AG04450 (cell line): ENCODE measurements around the gene HEMK1. TPM values are rescaled to one million over a fixed set of nuclear protein-coding genes. Genes with fewer than 3 reads are reported as not detected.

Experiments
- CTCF ChIA-PET: fragments of 300-600, 350-600 bp; formaldehyde crosslinking; extraction: SDS; loops from one replicate; lab custom pipeline; 2022; ENCODE audit warnings: antibody characterized with exemption, inconsistent platforms; lab: Charles Lee
- POLR2A ChIA-PET: fragments of 350-600 bp; formaldehyde crosslinking; extraction: SDS; loops from one replicate; lab custom pipeline; 2021; ENCODE audit warnings: antibody characterized with exemption, inconsistent platforms; lab: Yijun Ruan, JAX
- DNase-seq: peaks from one replicate; pipeline ENCODE4 v3.0.0-alpha.2; 2011; ENCODE audit warnings: low read depth, low spot score
- H3K27ac ChIP-seq: one replicate; pipeline ENCODE4 v1.5.1; 2012; ENCODE audit warnings: low read depth, low read length, control low read depth
- H3K27me3 ChIP-seq: one replicate; pipeline ENCODE4 v1.6.0; 2012; ENCODE audit warnings: low read length; ENCODE audit not compliant: control insufficient read depth, insufficient read depth
- H3K4me3 ChIP-seq: 2 replicates; pipeline ENCODE4 v1.5.1; 2011; ENCODE audit warnings: mild to moderate bottlenecking, low read depth, low read length, control low read depth
- H3K9me3 ChIP-seq: 2 replicates; pipeline ENCODE4 v1.5.1; 2012; ENCODE audit warnings: low read length; ENCODE audit not compliant: control insufficient read depth, insufficient read depth
- polyA minus RNA-seq: library from RNA; depleted of rRNA, polyadenylated mRNA; stranded (reverse); fragments of >200 nt; gene quantifications from 2 replicates; pipeline ENCODE4 v1.2.3, GENCODE V29; 2011; rRNA and poly(A)+ RNA removed
- polyA plus RNA-seq: library from polyadenylated mRNA; depleted of rRNA; stranded (reverse); fragments of >200 nt; gene quantifications from 2 replicates; pipeline ENCODE4 v1.2.3, GENCODE V29; 2011; rRNA removed
- TF ChIP-seq, protein P1 (sequence below): IDR thresholded peaks from 2 replicates; pipeline ENCODE4 v1.5.1; 2011; ENCODE audit warnings: low read depth, low read length, control low read depth, inconsistent platforms

The HEMK1 gene, protein sequence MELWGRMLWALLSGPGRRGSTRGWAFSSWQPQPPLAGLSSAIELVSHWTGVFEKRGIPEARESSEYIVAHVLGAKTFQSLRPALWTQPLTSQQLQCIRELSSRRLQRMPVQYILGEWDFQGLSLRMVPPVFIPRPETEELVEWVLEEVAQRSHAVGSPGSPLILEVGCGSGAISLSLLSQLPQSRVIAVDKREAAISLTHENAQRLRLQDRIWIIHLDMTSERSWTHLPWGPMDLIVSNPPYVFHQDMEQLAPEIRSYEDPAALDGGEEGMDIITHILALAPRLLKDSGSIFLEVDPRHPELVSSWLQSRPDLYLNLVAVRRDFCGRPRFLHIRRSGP
- polyA plus RNA-seq (12.1 and 15.5 TPM in 2 replicates), polyA minus RNA-seq (14.6 and 17.3 TPM in 2 replicates)

DNA sequence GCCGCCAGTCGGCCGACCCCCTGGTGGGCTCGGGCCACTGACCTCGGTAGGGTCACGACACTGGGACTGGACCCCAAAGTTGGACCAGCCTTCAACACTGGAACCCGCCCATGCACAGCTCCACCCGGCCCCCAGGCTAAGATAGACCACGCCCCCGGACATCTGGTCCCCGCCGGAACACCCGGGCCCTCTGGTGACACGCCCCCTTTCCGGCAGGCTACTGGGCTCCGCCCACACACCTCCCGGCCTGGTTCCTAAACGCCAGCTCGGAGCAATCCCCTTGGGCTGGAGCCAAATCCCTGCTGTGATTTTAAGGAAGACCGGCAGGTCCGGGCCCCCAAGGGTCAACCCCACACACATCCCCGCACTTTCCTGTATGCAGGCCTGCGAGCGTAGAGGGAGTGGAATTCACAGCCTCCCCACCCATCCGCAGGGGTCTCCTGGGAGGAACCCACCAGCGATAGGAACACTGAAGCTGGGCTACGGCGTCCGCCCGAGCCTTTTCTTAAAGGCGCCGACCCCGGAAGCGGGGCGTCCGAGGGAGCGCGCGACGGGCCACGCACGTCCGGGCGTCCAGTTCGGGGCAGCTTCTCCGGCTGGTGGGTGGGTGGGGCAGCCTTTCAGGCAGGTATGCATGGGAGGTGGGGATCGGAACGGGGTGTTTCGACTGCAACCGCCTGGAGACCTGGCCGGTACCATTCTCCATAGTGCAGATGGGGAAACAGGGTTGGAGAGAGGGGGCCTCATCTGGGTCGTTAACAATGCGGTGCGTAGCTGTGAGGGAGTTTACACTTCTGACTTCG lies at the start of gene HEMK1:
Gene HEMK1 (plus strand): TSS at position 576 of the 803 bp plus-strand sequence. CDS start 1,583 bp downstream, outside the sequence.
- H3K27me3 ChIP-seq: no peaks in the 10 kb centered on the region
- CTCF ChIA-PET: interaction anchor here (0.7 to 14.4 kb wide), 3 partner anchors 33 to 222 kb away, joined by 4 to 436 read pairs (median 6); partner anchors contain the start of genes CISH and MAPKAPK3
- no peaks in the 10 kb centered on the region for H3K9me3 ChIP-seq
- H3K27ac ChIP-seq: peak within 1 kb of the TSS; percentile 81
- TF ChIP-seq, protein P1, sequence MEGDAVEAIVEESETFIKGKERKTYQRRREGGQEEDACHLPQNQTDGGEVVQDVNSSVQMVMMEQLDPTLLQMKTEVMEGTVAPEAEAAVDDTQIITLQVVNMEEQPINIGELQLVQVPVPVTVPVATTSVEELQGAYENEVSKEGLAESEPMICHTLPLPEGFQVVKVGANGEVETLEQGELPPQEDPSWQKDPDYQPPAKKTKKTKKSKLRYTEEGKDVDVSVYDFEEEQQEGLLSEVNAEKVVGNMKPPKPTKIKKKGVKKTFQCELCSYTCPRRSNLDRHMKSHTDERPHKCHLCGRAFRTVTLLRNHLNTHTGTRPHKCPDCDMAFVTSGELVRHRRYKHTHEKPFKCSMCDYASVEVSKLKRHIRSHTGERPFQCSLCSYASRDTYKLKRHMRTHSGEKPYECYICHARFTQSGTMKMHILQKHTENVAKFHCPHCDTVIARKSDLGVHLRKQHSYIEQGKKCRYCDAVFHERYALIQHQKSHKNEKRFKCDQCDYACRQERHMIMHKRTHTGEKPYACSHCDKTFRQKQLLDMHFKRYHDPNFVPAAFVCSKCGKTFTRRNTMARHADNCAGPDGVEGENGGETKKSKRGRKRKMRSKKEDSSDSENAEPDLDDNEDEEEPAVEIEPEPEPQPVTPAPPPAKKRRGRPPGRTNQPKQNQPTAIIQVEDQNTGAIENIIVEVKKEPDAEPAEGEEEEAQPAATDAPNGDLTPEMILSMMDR: no peak
- H3K4me3 ChIP-seq: peak within 1 kb of the TSS; percentile 99
- POLR2A ChIA-PET: interaction anchor here (0.5 to 4.1 kb wide), 14 partner anchors 8 to 1418 kb away, joined by 3 to 48 read pairs (median 4); partner anchors contain the start of genes CISH, CYB561D2, MANF and MAPKAPK3
- DNase-seq: peak; percentile 83

DNA sequence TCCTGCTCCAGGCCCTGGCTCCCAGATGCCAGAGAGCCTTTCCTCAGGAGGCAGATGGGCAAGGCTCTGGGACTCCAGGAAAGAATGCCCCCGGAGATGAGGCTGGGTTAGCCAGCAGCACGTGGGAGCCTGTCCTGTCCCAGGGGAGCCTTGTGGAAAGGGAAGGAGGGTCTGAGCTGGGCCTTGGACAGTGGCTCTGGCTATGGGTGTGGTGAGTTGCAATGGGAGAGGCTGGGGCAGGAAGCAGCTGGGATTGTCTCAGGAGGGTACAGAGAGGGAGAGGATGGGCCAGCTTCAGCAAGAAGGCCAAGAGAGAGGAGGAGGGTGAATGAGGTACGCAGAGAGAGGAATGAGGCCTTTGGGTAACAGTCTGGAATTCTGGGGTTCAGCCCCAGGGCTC lies 48.5 kb upstream of the HEMK1 start:
- no peaks in the 10 kb centered on the region for H3K9me3 ChIP-seq
- TF ChIP-seq, protein P1: no peak
- no peak overlapping the region for H3K4me3 ChIP-seq
- CTCF ChIA-PET: interaction anchor here (1.4 kb wide), 1 partner anchor 23 kb away, joined by 3 read pairs; no protein-coding TSS in a partner anchor
- POLR2A ChIA-PET: interaction anchor here (0.5 kb wide), 1 partner anchor 43 kb away, joined by 4 read pairs; no protein-coding TSS in a partner anchor
- H3K27ac ChIP-seq: no peak overlapping the region
- no peak for DNase-seq
- H3K27me3 ChIP-seq: peaks cover 53% of the 10 kb centered on the region

GRCh38 chr3:50521572-50521971 lies 47.8 kb upstream of the HEMK1 start:
- CTCF ChIA-PET: interaction anchor here (1.0 to 1.4 kb wide), 3 partner anchors 16 to 22 kb away, joined by 3 read pairs; no protein-coding TSS in a partner anchor
- H3K27ac ChIP-seq: no peak overlapping the region
- H3K4me3 ChIP-seq: no peak overlapping the region
- peaks cover 50% of the 10 kb centered on the region for H3K27me3 ChIP-seq
- no peaks in the 10 kb centered on the region for H3K9me3 ChIP-seq
- TF ChIP-seq, protein P1: no peak
- POLR2A ChIA-PET: no interaction called here
- no peak for DNase-seq

- Histone ChIP-seq H3K27ac (no peak overlapping the region), H3K4me3 (no peak overlapping the region), H3K9me3 (no peaks in the 10 kb centered on the region), H3K27me3 (peaks cover 43% of the 10 kb centered on the region)
- POLR2A ChIA-PET: interaction anchor here (0.6 kb wide), 1 partner anchor 809 kb away, joined by 4 read pairs; no protein-coding TSS in a partner anchor
- TF ChIP-seq, protein P1: no peak
- CTCF ChIA-PET: interaction anchor here (0.7 to 1.1 kb wide), 3 partner anchors 19 to 95 kb away, joined by 3 to 4 read pairs (median 3); no protein-coding TSS in a partner anchor
- DNase-seq: no peak
Measured at GRCh38 chr3:50523279-50523811, 46.0 kb upstream of the HEMK1 start.
